Measurements from ENCODE around the gene F7. TPM values are rescaled to one million over a fixed set of nuclear protein-coding genes. Genes with fewer than 3 reads are reported as not detected.

Gene F7
- total and polyA plus RNA-seq, 4 donors = 0.08 to 0.69 TPM; not detected in 2

GRCh38 chr13:113123226-113124201 is 17.9 kb downstream of the F7 start:
- Histone ChIP-seq H3K4me3 (ENCODE audit: low read length in 2 of 2) (no peak overlapping the region), H3K27ac (ENCODE audit: low read depth in 1 of 2, low read length in 2 of 2) (no peak overlapping the region), H3K27me3 (ENCODE audit: control insufficient read depth in 1 of 2, insufficient read depth in 2 of 2, low read length in 1 of 2) (no peaks in the 10 kb centered on the region), H3K36me3 (ENCODE audit: control insufficient read depth in 1 of 2, insufficient read depth in 2 of 2, low read length in 1 of 2) (no peaks in the 10 kb centered on the region), H3K4me1 (ENCODE audit: control insufficient read depth in 1 of 2, insufficient read depth in 2 of 2, low read length in 2 of 2) (no peaks in the 10 kb centered on the region), H3K9me3 (ENCODE audit: control insufficient read depth, low read length) (no peaks in the 10 kb centered on the region)
- ATAC-seq (ENCODE audit: low FRiP score) = no peak
- intact Hi-C loops (cut with DNase I) = no loop called here
- DNase-seq = peak; percentile 46 to 82
- 85 to 86% methylated on average over 29 of the region's 29 CpGs for WGBS, 2 donors

DNA sequence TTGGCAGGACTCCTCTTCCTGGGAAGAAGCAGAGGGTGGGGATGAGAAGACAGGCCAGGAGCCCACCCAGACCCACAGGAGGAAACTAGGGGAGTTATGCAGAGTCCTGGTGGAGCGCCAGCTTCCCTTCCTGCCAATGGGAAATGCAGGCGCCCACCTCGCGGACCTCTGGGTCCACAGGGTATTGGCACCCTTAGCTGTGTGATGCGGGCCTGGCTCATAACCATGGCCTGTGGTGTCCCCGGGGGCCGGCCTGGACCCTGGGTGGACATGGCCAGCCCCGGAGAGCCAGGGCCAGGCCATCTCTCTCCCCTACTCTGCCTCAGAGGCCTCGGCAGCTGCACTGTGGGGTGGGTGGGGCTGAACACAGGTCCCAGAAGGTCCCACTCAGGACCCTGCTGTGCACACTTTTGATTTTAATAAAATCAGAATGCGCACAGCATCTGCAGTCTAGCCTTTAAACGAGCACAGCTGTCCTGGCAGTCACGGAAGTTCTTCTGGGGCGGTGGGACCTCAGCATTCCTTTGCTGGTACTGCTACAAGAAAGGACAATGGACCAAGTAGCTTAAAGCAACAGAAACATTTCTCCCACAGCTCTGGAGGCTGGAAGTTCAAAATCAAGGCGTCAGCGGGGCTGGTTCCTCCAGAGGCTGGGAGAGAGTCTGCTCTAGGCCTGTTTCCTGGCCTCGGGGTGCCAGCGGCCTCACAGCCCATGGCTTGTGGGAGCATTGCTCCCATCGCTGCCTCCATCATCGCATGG is 18.8 kb downstream of the F7 start:
- no peaks in the 10 kb centered on the region for H3K9me3 ChIP-seq (ENCODE audit: control insufficient read depth, low read length)
- no peaks in the 10 kb centered on the region for H3K4me1 ChIP-seq (ENCODE audit: control insufficient read depth in 1 of 2, insufficient read depth in 2 of 2, low read length in 2 of 2)
- no peaks in the 10 kb centered on the region for H3K27me3 ChIP-seq (ENCODE audit: control insufficient read depth in 1 of 2, insufficient read depth in 2 of 2, low read length in 1 of 2)
- WGBS, 2 donors = 96 to 97% methylated on average over 16 to 19 of the region's 19 CpGs
- peak in 1 of 2 donors; percentile 70 for DNase-seq
- intact Hi-C loops (cut with DNase I) = no loop called here
- no peak overlapping the region for H3K27ac ChIP-seq (ENCODE audit: low read depth in 1 of 2, low read length in 2 of 2)
- no peaks in the 10 kb centered on the region for H3K36me3 ChIP-seq (ENCODE audit: control insufficient read depth in 1 of 2, insufficient read depth in 2 of 2, low read length in 1 of 2)
- no peak overlapping the region for H3K4me3 ChIP-seq (ENCODE audit: low read length in 2 of 2)
- no peak for ATAC-seq (ENCODE audit: low FRiP score)

DNA sequence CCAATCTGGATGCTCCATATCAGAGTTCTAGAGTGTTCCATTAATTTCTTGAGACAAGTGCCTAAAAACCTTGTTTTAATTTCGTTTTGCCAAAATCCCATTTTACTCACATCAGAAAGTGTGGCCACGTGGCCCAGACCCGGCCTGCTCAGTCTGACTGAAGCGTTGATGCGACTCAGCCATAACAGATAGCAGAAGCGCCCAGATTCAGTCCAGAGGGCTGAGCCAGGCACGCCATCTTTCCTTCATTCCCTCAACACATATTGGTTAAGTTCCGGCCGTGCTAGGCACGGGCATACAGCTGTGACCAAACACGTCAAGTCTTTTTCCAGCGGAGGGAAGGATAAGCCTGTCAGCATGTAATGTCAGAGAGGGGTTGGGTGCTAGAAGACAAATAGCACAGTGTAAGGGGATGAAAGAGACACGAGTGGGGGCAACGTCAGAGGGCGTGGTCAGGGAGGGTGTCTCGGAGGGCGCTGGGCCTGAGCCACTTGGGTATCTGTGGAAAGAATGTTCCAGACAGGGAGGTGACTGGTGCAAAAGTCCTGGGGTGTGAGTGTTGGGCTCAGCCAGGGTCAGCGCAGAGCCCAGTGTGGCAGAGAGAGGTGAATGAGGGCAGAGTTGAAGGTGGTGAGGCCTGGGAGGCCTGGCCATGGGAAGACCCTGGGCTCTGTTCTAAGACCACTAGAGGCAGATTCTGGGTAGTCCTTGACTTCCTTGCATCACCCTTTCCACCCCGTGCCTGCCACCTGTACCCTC is 20.1 kb downstream of the F7 start:
- ATAC-seq (ENCODE audit: low FRiP score) = no peak
- no peak overlapping the region for H3K27ac ChIP-seq (ENCODE audit: low read depth in 1 of 2, low read length in 2 of 2)
- WGBS, 2 donors = 95 to 97% methylated on average over 19 of the region's 19 CpGs
- no peak overlapping the region for H3K4me3 ChIP-seq (ENCODE audit: low read length in 2 of 2)
- H3K4me1 ChIP-seq (ENCODE audit: control insufficient read depth in 1 of 2, insufficient read depth in 2 of 2, low read length in 2 of 2) = no peaks in the 10 kb centered on the region
- peak in 1 of 2 donors; percentile 57 for DNase-seq
- intact Hi-C loops (cut with DNase I) = no loop called here
- no peaks in the 10 kb centered on the region for H3K27me3 ChIP-seq (ENCODE audit: control insufficient read depth in 1 of 2, insufficient read depth in 2 of 2, low read length in 1 of 2)
- H3K9me3 ChIP-seq (ENCODE audit: control insufficient read depth, low read length) = no peaks in the 10 kb centered on the region
- no peaks in the 10 kb centered on the region for H3K36me3 ChIP-seq (ENCODE audit: control insufficient read depth in 1 of 2, insufficient read depth in 2 of 2, low read length in 1 of 2)

DNA sequence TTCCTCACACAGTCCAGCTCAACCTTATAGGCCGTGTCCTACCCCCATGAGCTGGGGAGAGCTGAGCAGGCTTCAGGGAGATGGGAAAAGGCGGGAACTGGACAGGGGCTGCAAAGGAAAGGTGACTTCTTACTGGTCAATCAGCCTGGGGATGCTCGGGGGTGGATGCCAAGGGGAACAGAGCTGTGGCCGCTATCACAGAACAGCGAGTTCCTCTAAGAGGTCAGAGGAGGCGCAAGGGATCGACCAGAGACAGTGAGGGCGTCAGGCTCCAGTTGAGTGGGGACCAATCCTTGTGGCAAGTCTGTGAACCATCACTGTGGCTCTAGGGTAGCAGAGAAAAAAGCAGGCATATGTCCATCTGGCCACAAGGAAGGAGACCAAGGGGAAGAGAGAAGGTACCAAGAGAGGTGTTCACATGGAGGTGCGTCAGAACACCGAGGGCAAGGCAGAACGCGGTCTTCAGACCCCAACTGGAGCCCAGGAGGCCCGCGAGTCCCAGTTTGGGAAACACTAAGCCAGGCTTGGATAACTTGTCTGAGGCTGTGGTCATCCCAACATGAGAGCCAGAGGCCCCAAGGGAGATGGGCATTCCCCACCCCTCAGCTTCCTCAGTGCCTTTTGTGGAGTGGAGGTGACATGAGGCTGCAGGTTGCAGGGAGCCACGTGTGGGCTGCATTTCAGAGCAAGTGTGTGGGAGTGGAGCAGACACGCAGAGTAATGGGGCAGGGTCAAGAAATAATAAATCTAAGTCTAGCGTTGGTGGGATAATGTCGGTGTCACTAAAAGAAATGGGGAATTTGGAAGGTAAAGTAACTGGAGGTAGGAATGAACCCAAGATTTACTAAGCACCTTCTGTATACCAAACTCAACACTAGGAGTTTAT is 20.9 kb downstream of the F7 start:
- 88 to 89% methylated on average over 18 of the region's 18 CpGs for WGBS, 2 donors
- no peaks in the 10 kb centered on the region for H3K4me1 ChIP-seq (ENCODE audit: control insufficient read depth in 1 of 2, insufficient read depth in 2 of 2, low read length in 2 of 2)
- H3K27me3 ChIP-seq (ENCODE audit: control insufficient read depth in 1 of 2, insufficient read depth in 2 of 2, low read length in 1 of 2) = no peaks in the 10 kb centered on the region
- intact Hi-C loops (cut with DNase I) = no loop called here
- ATAC-seq (ENCODE audit: low FRiP score) (no peak), DNase-seq (peak in 1 of 2 donors; percentile 57)
- H3K9me3 ChIP-seq (ENCODE audit: control insufficient read depth, low read length) = no peaks in the 10 kb centered on the region
- no peaks in the 10 kb centered on the region for H3K36me3 ChIP-seq (ENCODE audit: control insufficient read depth in 1 of 2, insufficient read depth in 2 of 2, low read length in 1 of 2)
- no peak overlapping the region for H3K4me3 ChIP-seq (ENCODE audit: low read length in 2 of 2)
- no peak overlapping the region for H3K27ac ChIP-seq (ENCODE audit: low read depth in 1 of 2, low read length in 2 of 2)

- no peak overlapping the region for H3K4me3 ChIP-seq (ENCODE audit: low read length in 2 of 2)
- H3K27ac ChIP-seq (ENCODE audit: low read depth in 1 of 2, low read length in 2 of 2) = no peak overlapping the region
- intact Hi-C loops (cut with DNase I) = no loop called here
- 63 to 73% methylated on average over 25 to 27 of the region's 27 CpGs for WGBS, 2 donors
- no peaks in the 10 kb centered on the region for H3K36me3 ChIP-seq (ENCODE audit: control insufficient read depth in 1 of 2, insufficient read depth in 2 of 2, low read length in 1 of 2)
- peak in 1 of 2 donors; percentile 72 for DNase-seq
- no peaks in the 10 kb centered on the region for H3K27me3 ChIP-seq (ENCODE audit: control insufficient read depth in 1 of 2, insufficient read depth in 2 of 2, low read length in 1 of 2)
- H3K9me3 ChIP-seq (ENCODE audit: control insufficient read depth, low read length) = no peaks in the 10 kb centered on the region
- no peaks in the 10 kb centered on the region for H3K4me1 ChIP-seq (ENCODE audit: control insufficient read depth in 1 of 2, insufficient read depth in 2 of 2, low read length in 2 of 2)
- ATAC-seq (ENCODE audit: low FRiP score) = no peak
Observed at GRCh38 chr13:113129480-113129879, 23.9 kb downstream of the F7 start.

- Histone ChIP-seq H3K36me3 (ENCODE audit: control insufficient read depth in 1 of 2, insufficient read depth in 2 of 2, low read length in 1 of 2) (no peaks in the 10 kb centered on the region), H3K4me3 (ENCODE audit: low read length in 2 of 2) (no peak overlapping the region), H3K4me1 (ENCODE audit: control insufficient read depth in 1 of 2, insufficient read depth in 2 of 2, low read length in 2 of 2) (no peaks in the 10 kb centered on the region), H3K27me3 (ENCODE audit: control insufficient read depth in 1 of 2, insufficient read depth in 2 of 2, low read length in 1 of 2) (no peaks in the 10 kb centered on the region), H3K27ac (ENCODE audit: low read depth in 1 of 2, low read length in 2 of 2) (no peak overlapping the region), H3K9me3 (ENCODE audit: control insufficient read depth, low read length) (no peaks in the 10 kb centered on the region)
- DNase-seq (peak; percentile 58 to 78), ATAC-seq (ENCODE audit: low FRiP score) (peak; percentile 33)
- WGBS, 2 donors = 36% methylated on average over 59 to 60 of the region's 60 CpGs
- intact Hi-C loops (cut with DNase I) = no loop called here
Observed at GRCh38 chr13:113129921-113130750, 24.5 kb downstream of the F7 start.

DNA sequence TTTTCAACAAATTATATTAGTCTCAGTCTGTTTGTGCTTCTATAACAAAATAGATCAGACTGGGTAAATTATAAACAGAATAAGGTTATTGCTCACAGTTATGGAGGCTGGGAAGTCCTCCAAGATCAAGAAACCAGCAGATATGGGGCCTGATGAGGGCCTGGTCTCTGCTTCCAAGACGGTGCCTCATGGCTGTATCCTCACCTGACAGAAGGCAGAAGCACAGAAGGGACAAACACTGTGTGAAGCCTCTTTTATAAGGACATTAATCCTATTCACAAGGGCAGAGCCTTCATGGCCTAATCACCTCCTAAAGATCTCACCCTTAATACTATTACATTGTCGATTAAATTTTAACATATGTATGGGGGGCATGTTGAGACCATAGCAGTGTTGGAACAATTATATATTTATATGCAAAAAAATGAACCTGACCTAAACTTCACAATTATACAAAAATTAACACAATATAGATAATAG is 29.7 kb downstream of the F7 start:
- H3K9me3 ChIP-seq (ENCODE audit: control insufficient read depth, low read length) = no peaks in the 10 kb centered on the region
- no peak overlapping the region for H3K27ac ChIP-seq (ENCODE audit: low read depth in 1 of 2, low read length in 2 of 2)
- H3K36me3 ChIP-seq (ENCODE audit: control insufficient read depth in 1 of 2, insufficient read depth in 2 of 2, low read length in 1 of 2) = no peaks in the 10 kb centered on the region
- ATAC-seq (ENCODE audit: low FRiP score) (no peak), DNase-seq (no peak)
- H3K27me3 ChIP-seq (ENCODE audit: control insufficient read depth in 1 of 2, insufficient read depth in 2 of 2, low read length in 1 of 2) = no peaks in the 10 kb centered on the region
- 80 to 84% methylated on average over 2 of the region's 2 CpGs for WGBS, 2 donors
- no peaks in the 10 kb centered on the region for H3K4me1 ChIP-seq (ENCODE audit: control insufficient read depth in 1 of 2, insufficient read depth in 2 of 2, low read length in 2 of 2)
- H3K4me3 ChIP-seq (ENCODE audit: low read length in 2 of 2) = no peak overlapping the region
- intact Hi-C loops (cut with DNase I) = no loop called here

All from aorta (tissue), 5 donors.